Posterior vena cava (tissue), 2 donors: ENCODE data around the gene POU3F1. TPM values are rescaled to one million over a fixed set of nuclear protein-coding genes. Genes with fewer than 3 reads are reported as not detected.

Source experiments
- DNase-seq: peaks from one replicate; pipeline ENCODE4 v3.0.0-alpha.2; 2020; ENCODE audit warnings: low spot score
- intact Hi-C, 2 donors: fragments of 100-400 bp; cut with DNase I; formaldehyde crosslinking; loops; one replicate each; pipeline versions ENCODE4 v1.14.1 to v1.14.2; 2022 to 2023
- total RNA-seq, 2 donors: library from RNA; stranded (reverse); fragmentation: NEBNext Ultra II Directional; extraction: Animal tissue kit (Norgen Biotek cat#: 25700); gene quantifications; one replicate each; pipeline ENCODE4 v1.2.1, GENCODE V29; 2021
- donor health status: DM: yes; HTN: yes; CAD: no.
- donor health status: DM: yes; HTN: yes; CAD: no.

Gene POU3F1
- total RNA-seq, 2 donors from 2014 or later = 0.28 to 0.29 TPM

- no peak for DNase-seq
- intact Hi-C loops = no loop called here
Measured at GRCh38 chr1:38076038-38076437, 29.4 kb upstream of the POU3F1 start.

GRCh38 chr1:38075191-38075590 lies 28.6 kb upstream of the POU3F1 start:
- DNase-seq = no peak
- intact Hi-C loops = no loop called here

- DNase-seq = no peak
- intact Hi-C loops = no loop called here
Measured at GRCh38 chr1:38074302-38074677, 27.7 kb upstream of the POU3F1 start.

- no peak for DNase-seq
- intact Hi-C loops = no loop called here
Measured at GRCh38 chr1:38073534-38074301, 27.1 kb upstream of the POU3F1 start.

GRCh38 chr1:38072858-38073257 lies 26.3 kb upstream of the POU3F1 start:
- intact Hi-C loops = no loop called here

GRCh38 chr1:38071312-38072256 lies 25.0 kb upstream of the POU3F1 start:
- intact Hi-C loops = no loop called here
- no peak for DNase-seq

More at GRCh38 chr1:38072858-38073257, 26.3 kb upstream of the POU3F1 start:
- DNase-seq = no peak

- no peak for DNase-seq
- intact Hi-C loops = loop anchor here in 1 of 2 donors (1.0 kb wide), 1 partner anchor 21 kb away; no protein-coding TSS in a partner anchor
Measured at GRCh38 chr1:38068980-38069340, 22.4 kb upstream of the POU3F1 start.

GRCh38 chr1:38068220-38068979 lies 21.8 kb upstream of the POU3F1 start:
- DNase-seq = no peak
- intact Hi-C loops = no loop called here

- intact Hi-C loops = no loop called here
- no peak for DNase-seq
Measured at GRCh38 chr1:38064197-38064903, 17.8 kb upstream of the POU3F1 start.

- intact Hi-C loops = no loop called here
- no peak for DNase-seq
Measured at GRCh38 chr1:38063616-38064015, 17.0 kb upstream of the POU3F1 start.

GRCh38 chr1:38062361-38063288 lies 16.0 kb upstream of the POU3F1 start:
- DNase-seq = no peak
- intact Hi-C loops = no loop called here

- no peak for DNase-seq
- intact Hi-C loops = no loop called here
Measured at GRCh38 chr1:38061883-38062328, 15.3 kb upstream of the POU3F1 start.

- DNase-seq = no peak
- intact Hi-C loops = no loop called here
Measured at GRCh38 chr1:38061290-38061689, 14.7 kb upstream of the POU3F1 start.

- no peak for DNase-seq
- intact Hi-C loops = no loop called here
Measured at GRCh38 chr1:38060498-38060897, 13.9 kb upstream of the POU3F1 start.

GRCh38 chr1:38059635-38060250 lies 13.2 kb upstream of the POU3F1 start:
- no peak for DNase-seq
- intact Hi-C loops = no loop called here

GRCh38 chr1:38055965-38056364 lies 9.4 kb upstream of the POU3F1 start:
- intact Hi-C loops = no loop called here
- DNase-seq = no peak

GRCh38 chr1:38055398-38055797 lies 8.8 kb upstream of the POU3F1 start:
- no peak for DNase-seq
- intact Hi-C loops = no loop called here
